HCT116 (cell line): ENCODE data around the gene HEXD. TPM values are rescaled to one million over a fixed set of nuclear protein-coding genes. Genes with fewer than 3 reads are reported as not detected.

Experiments
- ATAC-seq: fragments of 200-7000 bp; cut with Tn5 transposase; 2 replicates; pipeline ENCODE4 v1.9.1; 2020; ENCODE audit warnings: mild to moderate bottlenecking, moderate library complexity
- BruUV-seq: library from RNA; stranded (reverse); fragments of 400-500 nt; replicated peaks from 2 replicates; lab custom pipeline; 2021; lab: Mats Ljungman, UMichigan
- CTCF ChIA-PET: fragments of 300-600 bp; sonication (Branson Sonifier 250); formaldehyde crosslinking; loops from one replicate; lab custom pipeline; 2021; ENCODE audit warnings: antibody characterized with exemption; lab: Charles Lee
- POLR2A ChIA-PET: fragments of 300-600, 350-600 bp; sonication (Branson Sonifier 250); formaldehyde crosslinking; loops from one replicate; lab custom pipeline; 2021; ENCODE audit warnings: antibody characterized with exemption; lab: Charles Lee
- RAD21 ChIA-PET, 2 experiments: fragments of 300-600 bp; sonication (Branson Sonifier 250); formaldehyde crosslinking; loops; one replicate each; lab custom pipeline; 2023; ENCODE audit warnings: low total read pairs in 2 of 2; ENCODE audit not compliant: uncharacterized antibody in 2 of 2, unreplicated experiment in 2 of 2, low non-redundant PET in 1 of 2; lab: Charles Lee
- DNase-seq: peaks from one replicate; pipeline ENCODE4 v3.0.0-alpha.2; 2010; ENCODE audit warnings: low read depth, low spot score
- H2AFZ ChIP-seq: fragments of 200-600 bp; shearing (Covaris generic), sonication (generic); 2 replicates; pipeline ENCODE4 v1.6.1; 2017; ENCODE audit warnings: low read depth, mixed run types, mixed read lengths, antibody characterized with exemption, low read length; ENCODE audit not compliant: poor library complexity, severe bottlenecking
- H3K27ac ChIP-seq: 2 replicates; pipeline ENCODE4 v1.5.1; 2012; ENCODE audit warnings: low read depth, low read length
- H3K27me3 ChIP-seq: fragments of 200-600 bp; sonication (generic); 2 replicates; pipeline ENCODE4 v1.6.1; 2016; ENCODE audit warnings: mixed run types, low read length, mixed read lengths; ENCODE audit not compliant: insufficient read depth
- H3K36me3 ChIP-seq, 2 experiments: fragments of 200-500 bp in 1 of 2; fragments of 200-600 bp in 1 of 2; sonication (Bioruptor generic) in 1 of 2; sonication (generic) in 1 of 2; 2 replicates each; pipeline versions ENCODE4 v1.5.1 to v1.6.1; 2014 to 2016; ENCODE audit warnings: low read length in 2 of 2, inconsistent platforms in 1 of 2, mixed read lengths in 1 of 2, mixed run types in 1 of 2; ENCODE audit not compliant: insufficient read depth in 2 of 2, control insufficient read depth in 1 of 2
- H3K4me1 ChIP-seq, 2 experiments: fragments of 200-600 bp in 1 of 2; sonication (generic) in 1 of 2; 2 replicates each; pipeline versions ENCODE4 v1.5.1 to v1.6.1; 2012 to 2017; ENCODE audit warnings: low read length in 2 of 2, inconsistent platforms in 1 of 2, mild to moderate bottlenecking in 1 of 2, mixed read lengths in 1 of 2, mixed run types in 1 of 2, moderate library complexity in 1 of 2; ENCODE audit not compliant: insufficient read depth in 2 of 2, control insufficient read depth in 1 of 2
- H3K4me2 ChIP-seq: fragments of 200-600 bp; sonication (generic); 2 replicates; pipeline ENCODE4 v1.6.1; 2017; ENCODE audit warnings: mixed run types, low read length, mixed read lengths
- H3K4me3 ChIP-seq, 2 experiments: fragments of 200-600 bp in 1 of 2; sonication (generic) in 1 of 2; replicated peaks in 1 of 2; 2 replicates each; pipeline ENCODE4 v1.5.1; 2011 to 2016; ENCODE audit warnings: low read length in 2 of 2, control low read depth in 1 of 2, low read depth in 1 of 2, mild to moderate bottlenecking in 1 of 2, mixed read lengths in 1 of 2, mixed run types in 1 of 2
- H3K79me2 ChIP-seq: fragments of 200-600 bp; sonication (generic); 2 replicates; pipeline ENCODE4 v1.6.1; 2017; ENCODE audit warnings: mild to moderate bottlenecking, mixed run types, low read length, moderate library complexity, mixed read lengths; ENCODE audit not compliant: insufficient read depth
- H3K9ac ChIP-seq: fragments of 200-600 bp; sonication (generic); 2 replicates; pipeline ENCODE4 v1.6.1; 2016; ENCODE audit warnings: low read length, mixed read lengths
- H3K9me2 ChIP-seq: fragments of 200-600 bp; sonication (generic), shearing (Covaris generic); 2 replicates; pipeline ENCODE4 v1.6.1; 2017; ENCODE audit warnings: mixed run types, mild to moderate bottlenecking, moderate library complexity; ENCODE audit not compliant: insufficient read depth
- H3K9me3 ChIP-seq, 2 experiments: fragments of 200-500 bp in 1 of 2; fragments of 200-600 bp in 1 of 2; sonication (Bioruptor generic) in 1 of 2; sonication (generic) in 1 of 2; 2 replicates each; pipeline ENCODE4 v1.6.1; 2014 to 2017; ENCODE audit warnings: low read length in 2 of 2, mixed read lengths in 2 of 2, inconsistent platforms in 1 of 2, low read depth in 1 of 2, mild to moderate bottlenecking in 1 of 2, mixed run types in 1 of 2, moderate library complexity in 1 of 2; ENCODE audit not compliant: control insufficient read depth in 1 of 2, insufficient read depth in 1 of 2
- H4K20me1 ChIP-seq: fragments of 200-600 bp; sonication (generic), shearing (Covaris generic); 2 replicates; pipeline ENCODE4 v1.6.1; 2017; ENCODE audit warnings: mixed run types, mild to moderate bottlenecking, moderate library complexity; ENCODE audit not compliant: insufficient read depth
- CBX3 ChIP-seq: IDR thresholded peaks from 2 replicates; pipeline ENCODE4 v1.6.1; 2012; ENCODE audit warnings: low read depth
- CEBPB ChIP-seq: IDR thresholded peaks from 2 replicates; pipeline ENCODE4 v1.6.1; 2012; ENCODE audit warnings: low read depth
- CTCF ChIP-seq, 3 experiments: fragments of 200-600 bp in 1 of 3; sonication (generic) in 1 of 3; IDR thresholded peaks in 2 of 3; conservative IDR thresholded peaks in 1 of 3; 2 replicates each; pipeline ENCODE4 v1.5.1; 2012 to 2017; ENCODE audit warnings: low read depth in 2 of 3, low read length in 2 of 3, antibody characterized with exemption in 1 of 3, borderline replicate concordance in 1 of 3, control low read depth in 1 of 3, mild to moderate bottlenecking in 1 of 3, mixed read lengths in 1 of 3, mixed run types in 1 of 3, moderate library complexity in 1 of 3; ENCODE audit not compliant: insufficient read depth in 1 of 3
- ELF1 ChIP-seq: IDR thresholded peaks from 2 replicates; pipeline ENCODE4 v1.6.1; 2012; ENCODE audit warnings: low read depth, borderline replicate concordance
- EZH2phosphoT487 ChIP-seq: fragments of 200-600 bp; IDR thresholded peaks from 2 replicates; pipeline ENCODE4 v1.6.1; 2018; ENCODE audit warnings: antibody characterized with exemption, borderline replicate concordance
- FOSL1 ChIP-seq: IDR thresholded peaks from 2 replicates; pipeline ENCODE4 v1.6.1; 2012; ENCODE audit warnings: low read depth
- JUND ChIP-seq: IDR thresholded peaks from 2 replicates; pipeline ENCODE4 v1.6.1; 2012
- MAX ChIP-seq: IDR thresholded peaks from 2 replicates; pipeline ENCODE4 v1.6.1; 2012
- POLR2A ChIP-seq: IDR thresholded peaks from 2 replicates; pipeline ENCODE4 v1.7.0; 2011; ENCODE audit warnings: borderline replicate concordance; ENCODE audit not compliant: insufficient read depth, insufficient read length; ENCODE audit errors: extremely low read depth
- POLR2AphosphoS5 ChIP-seq: IDR thresholded peaks from 2 replicates; pipeline ENCODE4 v1.6.1; 2011; ENCODE audit warnings: mild to moderate bottlenecking, low read depth, low read length, moderate library complexity
- REST ChIP-seq: IDR thresholded peaks from 2 replicates; pipeline ENCODE4 v1.6.1; 2012; ENCODE audit warnings: low read depth
- SIN3A ChIP-seq: IDR thresholded peaks from 2 replicates; pipeline ENCODE4 v1.6.1; 2012; ENCODE audit warnings: low read depth
- SP1 ChIP-seq: IDR thresholded peaks from 2 replicates; pipeline ENCODE4 v1.6.1; 2012; ENCODE audit warnings: low read depth
- SRF ChIP-seq: IDR thresholded peaks from 2 replicates; pipeline ENCODE4 v1.6.1; 2012; ENCODE audit warnings: low read depth
- TCF7L2 ChIP-seq: IDR thresholded peaks from 2 replicates; pipeline ENCODE4 v1.7.0; 2011; ENCODE audit warnings: borderline replicate concordance, inconsistent platforms; ENCODE audit not compliant: insufficient read depth, insufficient read length; ENCODE audit errors: extremely low read depth
- YY1 ChIP-seq: IDR thresholded peaks from 2 replicates; pipeline ENCODE4 v1.6.1; 2011; ENCODE audit warnings: low read length, low read depth, moderate library complexity, mild to moderate bottlenecking; ENCODE audit not compliant: insufficient replicate concordance; ENCODE audit errors: extremely low read depth
- ZNF274 ChIP-seq: fragments of 200-500 bp; sonication (Bioruptor generic); IDR thresholded peaks from 2 replicates; pipeline ENCODE4 v1.6.1; 2014; ENCODE audit warnings: mild to moderate bottlenecking, low read depth, low read length, inconsistent platforms
- intact Hi-C: fragments of 100-400 bp; cut with micrococcal nuclease; formaldehyde crosslinking; loops from 2 replicates; pipeline ENCODE4 v1.10.0; 2022
- total RNA-seq: library from RNA; stranded (reverse); gene quantifications from one replicate; pipeline ENCODE4 v1.2.1, GENCODE V29; 2021; ENCODE audit not compliant: unreplicated experiment

The HEXD gene
- total RNA-seq, 1 experiment from 2014 or later = 45.2 TPM

GRCh38 chr17:82449131-82449882 lies 31.2 kb downstream of the HEXD start:
- ATAC-seq (no peak), DNase-seq (no peak)
- H4K20me1 ChIP-seq = no peaks in the 10 kb centered on the region
- peak overlapping the region; percentile 70 to 100 for H3K4me3 ChIP-seq
- TF ChIP-seq EZH2phosphoT487 (no peak), MAX (no peak), CEBPB (no peak), CTCF (IDR thresholded peaks at IDR 0.05 in 2 of 3, conservative IDR thresholded peaks at IDR 0.05 in 1 of 3; ENCODE audit: borderline replicate concordance in 1 of 3, insufficient read depth in 1 of 3, low read depth in 2 of 3, low read length in 2 of 3) (no peak), SRF (no peak), FOSL1 (no peak), ZNF274 (no peak), POLR2A (no peak), YY1 (no peak), POLR2AphosphoS5 (no peak), SIN3A (no peak), REST (no peak), CBX3 (no peak), JUND (no peak), TCF7L2 (no peak), SP1 (no peak), ELF1 (no peak)
- ChIA-PET CTCF (no interaction called here), RAD21 (no interaction called here), POLR2A (no interaction called here)
- peak overlapping the region; percentile 99 for H3K9ac ChIP-seq
- no peaks in the 10 kb centered on the region for H3K27me3 ChIP-seq
- H3K9me3 ChIP-seq = no peaks in the 10 kb centered on the region
- TSS peak; percentile 69 for BruUV-seq
- H3K4me1 ChIP-seq = peaks cover 9 to 19% of the 10 kb centered on the region in 2 experiments
- peaks cover 15% of the 10 kb centered on the region for H3K79me2 ChIP-seq
- H3K9me2 ChIP-seq = no peaks in the 10 kb centered on the region
- peak overlapping the region; percentile 81 for H3K27ac ChIP-seq
- no peak overlapping the region for H2AFZ ChIP-seq
- intact Hi-C loops = no loop called here
- H3K36me3 ChIP-seq = peaks cover 0 to 5% of the 10 kb centered on the region in 2 experiments; a peak in 1 of 4 replicates
- H3K4me2 ChIP-seq = peak overlapping the region; percentile 93
